ENCODE results near the gene DLL1.

DNA sequence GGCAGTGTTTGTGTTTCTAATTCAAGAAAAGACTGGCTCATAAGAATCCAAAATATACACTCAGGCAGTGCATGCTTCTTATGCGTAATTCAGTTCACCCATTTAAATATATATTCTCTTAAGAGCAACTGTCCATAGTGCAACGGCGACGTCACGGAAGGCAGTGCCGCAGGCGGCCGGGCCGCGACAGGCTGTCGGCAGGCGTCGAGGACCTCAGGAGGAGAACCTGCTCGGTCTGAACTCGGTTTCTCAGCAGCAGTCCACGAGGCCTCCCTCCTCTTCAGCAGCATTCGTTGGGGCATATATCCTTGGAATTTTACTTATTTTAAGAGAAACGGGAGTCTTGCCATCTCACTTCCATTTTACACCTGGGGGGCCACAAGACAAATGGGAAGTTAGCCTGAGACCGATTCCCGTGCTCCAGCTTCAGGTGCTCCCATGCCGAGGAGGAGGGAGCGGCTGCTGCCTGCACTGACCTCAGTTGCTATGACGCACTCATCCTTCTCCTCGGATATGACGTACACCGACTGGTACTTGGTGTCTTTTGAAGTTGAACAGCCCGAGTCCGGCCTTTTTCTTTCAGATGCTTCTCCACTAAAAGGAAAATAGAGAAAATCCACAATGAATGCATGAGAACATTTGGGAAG is 8.2 kb downstream of the DLL1 start:
- TF ChIP-seq, protein P1, sequence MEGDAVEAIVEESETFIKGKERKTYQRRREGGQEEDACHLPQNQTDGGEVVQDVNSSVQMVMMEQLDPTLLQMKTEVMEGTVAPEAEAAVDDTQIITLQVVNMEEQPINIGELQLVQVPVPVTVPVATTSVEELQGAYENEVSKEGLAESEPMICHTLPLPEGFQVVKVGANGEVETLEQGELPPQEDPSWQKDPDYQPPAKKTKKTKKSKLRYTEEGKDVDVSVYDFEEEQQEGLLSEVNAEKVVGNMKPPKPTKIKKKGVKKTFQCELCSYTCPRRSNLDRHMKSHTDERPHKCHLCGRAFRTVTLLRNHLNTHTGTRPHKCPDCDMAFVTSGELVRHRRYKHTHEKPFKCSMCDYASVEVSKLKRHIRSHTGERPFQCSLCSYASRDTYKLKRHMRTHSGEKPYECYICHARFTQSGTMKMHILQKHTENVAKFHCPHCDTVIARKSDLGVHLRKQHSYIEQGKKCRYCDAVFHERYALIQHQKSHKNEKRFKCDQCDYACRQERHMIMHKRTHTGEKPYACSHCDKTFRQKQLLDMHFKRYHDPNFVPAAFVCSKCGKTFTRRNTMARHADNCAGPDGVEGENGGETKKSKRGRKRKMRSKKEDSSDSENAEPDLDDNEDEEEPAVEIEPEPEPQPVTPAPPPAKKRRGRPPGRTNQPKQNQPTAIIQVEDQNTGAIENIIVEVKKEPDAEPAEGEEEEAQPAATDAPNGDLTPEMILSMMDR (IDR thresholded peaks at IDR 0.05), result no peak
- TF ChIP-seq POLR2A (IDR thresholded peaks at IDR 0.05), result no peak

Measured in breast epithelium (tissue), 3 donors.